ACC112 (cell line): ENCODE data around the gene MCTP2.
"Not testable (repeated sequence)": the region's sequence is repeated elsewhere in the genome, so short reads cannot be mapped to it uniquely, and the experiment has no call there.

Source experiments
- H2AFZ ChIP-seq: fragments of 200-600 bp; sonication (generic); one replicate; pipeline ENCODE4 v1.6.0; 2017; ENCODE audit warnings: antibody characterized with exemption, low read length; ENCODE audit not compliant: unreplicated experiment
- H3K27ac ChIP-seq: fragments of 200-600 bp; sonication (generic); 2 replicates; pipeline ENCODE4 v1.5.1; 2014; ENCODE audit warnings: low read depth, mild to moderate bottlenecking, antibody characterized with exemption, low read length, moderate library complexity
- H3K27me3 ChIP-seq: fragments of 200-600 bp; sonication (generic); 2 replicates; pipeline ENCODE4 v1.6.1; 2014; ENCODE audit warnings: mild to moderate bottlenecking, antibody characterized with exemption, low read length, moderate library complexity, mixed read lengths; ENCODE audit not compliant: insufficient read depth
- H3K36me3 ChIP-seq: fragments of 200-600 bp; sonication (generic); 2 replicates; pipeline ENCODE4 v1.6.1; 2016; ENCODE audit warnings: mild to moderate bottlenecking, antibody characterized with exemption, low read length, moderate library complexity, mixed read lengths; ENCODE audit not compliant: insufficient read depth
- H3K4me1 ChIP-seq: fragments of 200-600 bp; sonication (generic); one replicate; pipeline ENCODE4 v1.6.1; 2016; ENCODE audit warnings: low read length, mixed read lengths; ENCODE audit not compliant: insufficient read depth, unreplicated experiment, control insufficient read depth
- H3K4me3 ChIP-seq: fragments of 200-600 bp; sonication (generic); 2 replicates; pipeline ENCODE4 v1.5.1; 2014; ENCODE audit warnings: mild to moderate bottlenecking, low read depth, low read length
- H3K79me2 ChIP-seq: fragments of 200-600 bp; sonication (generic); one replicate; pipeline ENCODE4 v1.6.0; 2016; ENCODE audit warnings: low read length; ENCODE audit not compliant: control insufficient read depth, unreplicated experiment, insufficient read depth

MCTP2 gene

DNA sequence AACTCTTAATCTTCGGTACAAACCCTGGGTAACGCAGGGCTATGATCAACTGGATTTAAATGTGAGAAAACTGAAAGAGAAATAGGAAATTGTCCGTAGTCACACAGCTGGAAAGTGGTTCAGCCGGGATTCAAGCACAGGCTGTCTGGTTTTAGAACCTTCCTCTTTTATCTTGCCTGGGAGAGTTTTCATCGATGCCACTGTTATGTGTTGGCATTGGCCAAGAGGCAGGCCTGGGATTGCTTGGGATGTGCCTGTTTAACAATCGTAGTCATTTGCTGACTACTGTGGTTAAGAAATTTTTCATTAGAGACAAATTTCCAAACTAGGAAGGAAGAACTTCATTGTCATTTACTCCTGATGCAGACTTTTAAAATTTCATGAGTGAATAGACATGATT is 4.3 kb downstream of the MCTP2 start:
- no peaks in the 10 kb centered on the region for H3K79me2 ChIP-seq
- no peak overlapping the region for H3K4me3 ChIP-seq
- H3K27ac ChIP-seq: no peak overlapping the region
- H3K4me1 ChIP-seq: no peaks in the 10 kb centered on the region
- peaks cover 4% of the 10 kb centered on the region; the same call in 1 of the 2 replicates for H3K27me3 ChIP-seq
- no peaks in the 10 kb centered on the region for H3K36me3 ChIP-seq
- H2AFZ ChIP-seq: no peak overlapping the region

- Histone ChIP-seq H3K27me3 (peaks cover 4% of the 10 kb centered on the region; the same call in 1 of the 2 replicates), H3K27ac (no peak overlapping the region), H2AFZ (no peak overlapping the region), H3K4me1 (no peaks in the 10 kb centered on the region), H3K36me3 (no peaks in the 10 kb centered on the region), H3K79me2 (no peaks in the 10 kb centered on the region), H3K4me3 (no peak overlapping the region)
Observed at GRCh38 chr15:94236608-94237007, 5.2 kb downstream of the MCTP2 start.

DNA sequence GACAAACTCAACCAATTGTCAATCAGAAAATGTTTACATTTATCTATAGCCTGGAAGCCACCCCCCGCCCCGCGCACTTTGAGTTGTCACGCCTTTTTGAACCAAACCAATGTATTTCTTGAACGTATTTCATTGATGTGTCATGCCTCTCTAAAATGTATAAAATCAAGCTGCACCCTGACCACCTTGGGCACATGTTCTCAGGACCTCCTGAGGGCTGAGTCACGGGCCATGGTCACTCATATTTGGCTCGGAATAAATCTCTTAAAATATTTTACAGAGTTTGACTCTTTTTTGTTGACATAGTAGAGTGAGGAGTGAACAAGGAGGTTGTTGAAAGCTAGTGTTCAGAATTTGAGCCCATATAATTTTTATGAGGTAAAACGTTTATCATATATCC is 6.5 kb downstream of the MCTP2 start:
- H3K79me2 ChIP-seq: no peaks in the 10 kb centered on the region
- no peaks in the 10 kb centered on the region for H3K4me1 ChIP-seq
- no peaks in the 10 kb centered on the region for H3K36me3 ChIP-seq
- H3K4me3 ChIP-seq: no peak overlapping the region
- no peak overlapping the region for H3K27ac ChIP-seq
- H3K27me3 ChIP-seq: no peaks in the 10 kb centered on the region
- no peak overlapping the region for H2AFZ ChIP-seq

DNA sequence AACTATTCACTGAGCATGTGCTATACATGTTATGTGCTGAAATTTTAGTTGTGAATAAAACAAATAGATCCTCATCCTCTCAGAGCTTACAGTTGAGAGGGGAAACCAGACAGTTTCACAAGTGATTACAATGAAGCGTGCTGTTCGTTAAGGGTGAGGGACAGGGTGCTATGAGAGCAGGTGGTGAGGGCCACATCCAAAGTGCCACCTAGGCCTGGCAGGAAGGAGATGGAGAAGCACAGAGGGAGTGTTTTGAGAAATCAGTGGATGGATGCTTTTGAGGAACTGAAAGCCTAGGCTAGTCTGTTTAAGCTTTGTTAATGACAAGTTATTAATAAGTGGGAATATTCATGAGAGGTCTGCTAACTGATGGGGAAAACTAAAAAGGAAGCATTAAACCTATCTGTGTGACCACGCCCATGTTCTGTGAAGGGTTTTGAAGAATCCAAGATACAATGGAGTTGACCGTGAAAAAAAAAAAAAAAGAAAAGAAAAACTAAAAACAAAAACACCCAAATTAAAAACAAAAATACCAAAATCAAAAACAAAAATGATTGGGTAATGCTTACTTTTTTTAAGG is 7.3 kb downstream of the MCTP2 start:
- H3K79me2 ChIP-seq: no peaks in the 10 kb centered on the region
- H2AFZ ChIP-seq: no peak overlapping the region
- H3K36me3 ChIP-seq: no peaks in the 10 kb centered on the region
- no peaks in the 10 kb centered on the region for H3K4me1 ChIP-seq
- no peak overlapping the region for H3K4me3 ChIP-seq
- no peak overlapping the region for H3K27ac ChIP-seq
- H3K27me3 ChIP-seq: no peaks in the 10 kb centered on the region

DNA sequence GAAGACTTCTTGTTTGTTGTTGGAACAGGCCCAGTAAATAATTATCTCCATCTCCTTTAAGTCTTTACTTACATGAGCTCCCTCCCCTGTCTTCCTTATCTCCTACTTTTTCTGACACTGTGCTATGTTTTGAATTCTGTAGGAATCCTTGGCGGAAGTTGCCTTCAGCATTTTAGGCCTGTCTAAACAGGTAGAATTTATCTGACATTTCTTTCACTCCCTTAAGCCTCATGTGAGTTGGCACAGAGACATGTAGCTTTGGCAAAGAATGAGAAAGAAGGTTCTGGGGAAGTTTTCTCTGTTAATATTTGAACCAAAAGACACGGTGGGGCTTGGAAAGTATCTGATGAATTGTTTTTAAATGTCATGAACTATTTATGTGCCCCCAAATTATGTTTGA is 8.1 kb downstream of the MCTP2 start:
- no peaks in the 10 kb centered on the region for H3K27me3 ChIP-seq
- no peaks in the 10 kb centered on the region for H3K79me2 ChIP-seq
- no peak overlapping the region for H2AFZ ChIP-seq
- H3K36me3 ChIP-seq: no peaks in the 10 kb centered on the region
- H3K4me1 ChIP-seq: no peaks in the 10 kb centered on the region
- H3K27ac ChIP-seq: no peak overlapping the region
- H3K4me3 ChIP-seq: no peak overlapping the region

DNA sequence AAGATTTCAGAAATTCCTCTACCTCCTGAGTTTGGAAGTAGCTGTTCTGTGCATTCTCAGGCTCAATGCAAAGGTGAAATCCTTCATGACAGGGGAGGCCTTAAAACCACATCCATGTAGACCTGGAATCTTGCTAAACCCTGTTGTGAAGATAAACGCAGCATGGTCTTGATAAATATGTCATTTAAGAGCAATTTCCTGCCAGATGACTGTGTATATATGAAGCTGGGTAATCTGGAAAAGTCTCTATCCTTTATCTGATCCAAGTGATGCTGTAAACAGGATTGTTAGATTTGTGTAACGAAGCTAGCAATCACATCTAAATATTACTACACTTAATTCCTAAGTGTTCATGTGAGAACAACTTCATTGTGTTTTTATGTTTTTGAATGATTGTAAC is 9.1 kb downstream of the MCTP2 start:
- H3K4me1 ChIP-seq: no peaks in the 10 kb centered on the region
- H3K36me3 ChIP-seq: no peaks in the 10 kb centered on the region
- H3K27ac ChIP-seq: no peak overlapping the region
- no peaks in the 10 kb centered on the region for H3K27me3 ChIP-seq
- H3K4me3 ChIP-seq: no peak overlapping the region
- no peak overlapping the region for H2AFZ ChIP-seq
- H3K79me2 ChIP-seq: no peaks in the 10 kb centered on the region

- Histone ChIP-seq H3K79me2 (no peaks in the 10 kb centered on the region), H3K27ac (no peak overlapping the region), H3K4me1 (no peaks in the 10 kb centered on the region), H3K27me3 (no peaks in the 10 kb centered on the region), H2AFZ (no peak overlapping the region), H3K36me3 (no peaks in the 10 kb centered on the region), H3K4me3 (no peak overlapping the region)
Observed at GRCh38 chr15:94242257-94242656, 10.9 kb downstream of the MCTP2 start.

GRCh38 chr15:94243003-94243402 is 11.6 kb downstream of the MCTP2 start:
- not testable (repeated sequence) for H3K4me1 ChIP-seq, H3K79me2 ChIP-seq, H3K27me3 ChIP-seq, H3K27ac ChIP-seq, H3K36me3 ChIP-seq, H3K4me3 ChIP-seq, H2AFZ ChIP-seq

DNA sequence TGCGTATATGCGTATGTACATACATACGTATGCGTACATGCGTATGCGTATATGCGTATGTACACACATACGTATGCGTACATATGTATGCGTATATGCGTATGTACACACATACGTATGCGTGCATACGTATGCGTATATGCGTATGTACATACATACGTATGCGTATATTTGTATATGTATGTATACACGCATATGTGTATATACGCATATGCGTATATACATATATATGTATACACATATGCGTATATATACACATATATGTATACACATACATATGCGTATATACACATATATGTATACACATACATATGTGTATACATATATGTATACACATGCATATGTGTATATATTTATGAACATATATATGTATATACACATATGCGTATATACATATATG is 12.1 kb downstream of the MCTP2 start:
- H3K36me3 ChIP-seq: no peaks in the 10 kb centered on the region
- H3K27me3 ChIP-seq: no peaks in the 10 kb centered on the region
- H3K4me3 ChIP-seq: no peak overlapping the region
- no peaks in the 10 kb centered on the region for H3K4me1 ChIP-seq
- no peak overlapping the region for H2AFZ ChIP-seq
- no peaks in the 10 kb centered on the region for H3K79me2 ChIP-seq
- H3K27ac ChIP-seq: no peak overlapping the region

- H2AFZ ChIP-seq: no peak overlapping the region
- no peaks in the 10 kb centered on the region for H3K4me1 ChIP-seq
- H3K4me3 ChIP-seq: no peak overlapping the region
- no peaks in the 10 kb centered on the region for H3K79me2 ChIP-seq
- no peaks in the 10 kb centered on the region for H3K36me3 ChIP-seq
- H3K27me3 ChIP-seq: no peaks in the 10 kb centered on the region
- no peak overlapping the region for H3K27ac ChIP-seq
Observed at GRCh38 chr15:94246016-94246415, 14.7 kb downstream of the MCTP2 start.

GRCh38 chr15:94247789-94248638 is 16.7 kb downstream of the MCTP2 start:
- no peaks in the 10 kb centered on the region for H3K79me2 ChIP-seq
- H3K27me3 ChIP-seq: no peaks in the 10 kb centered on the region
- H3K36me3 ChIP-seq: no peaks in the 10 kb centered on the region
- no peaks in the 10 kb centered on the region for H3K4me1 ChIP-seq
- H2AFZ ChIP-seq: no peak overlapping the region
- no peak overlapping the region for H3K27ac ChIP-seq
- H3K4me3 ChIP-seq: no peak overlapping the region
